Keratinocyte (primary cell): Measurements from ENCODE around the gene PPARA.

Experiments
- CTCF ChIP-seq, 3 experiments: IDR thresholded peaks in 1 of 3; conservative IDR thresholded peaks in 1 of 3; optimal IDR thresholded peaks in 1 of 3; 2 replicates in 2 of 3; 3 replicates in 1 of 3; pipeline versions ENCODE3 to v1.5.1; 2011; ENCODE audit warnings: low read length in 3 of 3, mild to moderate bottlenecking in 3 of 3, moderate library complexity in 2 of 3, control low read depth in 1 of 3, inconsistent platforms in 1 of 3; ENCODE audit not compliant: insufficient read depth in 2 of 3; ENCODE audit errors: extremely low read depth in 1 of 3
- EZH2 ChIP-seq: IDR thresholded peaks from one replicate; pipeline ENCODE4 v1.6.1; 2012; ENCODE audit warnings: inconsistent platforms, mild to moderate bottlenecking, low read length, moderate library complexity

DNA sequence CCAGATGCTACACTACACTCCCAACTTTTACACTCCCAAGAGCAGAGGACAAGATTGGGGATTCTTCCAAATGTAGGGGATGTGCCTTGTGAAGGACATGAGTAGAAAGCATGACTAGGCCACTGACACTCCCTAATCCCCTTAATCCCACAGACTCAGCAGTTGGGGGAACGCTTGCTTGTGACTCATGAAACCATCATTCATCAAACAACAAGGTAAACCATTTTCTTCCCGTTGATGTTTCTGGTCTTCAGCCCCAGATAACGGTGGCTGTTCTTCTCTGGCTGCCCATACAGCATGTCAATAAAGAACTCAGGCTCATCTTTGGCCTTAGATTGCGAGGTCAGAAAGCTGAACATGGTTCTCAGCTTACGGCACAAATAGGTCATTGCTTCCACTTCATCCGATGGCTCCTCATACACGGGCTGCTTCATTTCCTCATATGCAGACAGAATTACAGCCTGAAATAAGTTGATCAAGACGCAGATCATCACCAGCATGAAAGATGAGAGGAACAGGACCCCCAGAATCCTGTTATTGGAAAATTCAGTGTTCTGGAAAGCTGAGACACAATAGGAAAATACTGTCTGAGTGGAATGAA, 106.1 kb downstream of the PPARA start:
- no peak for TF ChIP-seq CTCF (optimal IDR thresholded peaks at IDR 0.05 in 1 of 3, IDR thresholded peaks at IDR 0.05 in 1 of 3, conservative IDR thresholded peaks at IDR 0.05 in 1 of 3; ENCODE audit: extremely low read depth in 1 of 3, insufficient read depth in 2 of 3, low read length in 3 of 3)
- no peak for TF ChIP-seq EZH2
